ENCODE data around the gene PRKCZ.
A peak's percentile ranks its signal among the peaks of the same experiment; 100 is the strongest.

Gene PRKCZ

DNA sequence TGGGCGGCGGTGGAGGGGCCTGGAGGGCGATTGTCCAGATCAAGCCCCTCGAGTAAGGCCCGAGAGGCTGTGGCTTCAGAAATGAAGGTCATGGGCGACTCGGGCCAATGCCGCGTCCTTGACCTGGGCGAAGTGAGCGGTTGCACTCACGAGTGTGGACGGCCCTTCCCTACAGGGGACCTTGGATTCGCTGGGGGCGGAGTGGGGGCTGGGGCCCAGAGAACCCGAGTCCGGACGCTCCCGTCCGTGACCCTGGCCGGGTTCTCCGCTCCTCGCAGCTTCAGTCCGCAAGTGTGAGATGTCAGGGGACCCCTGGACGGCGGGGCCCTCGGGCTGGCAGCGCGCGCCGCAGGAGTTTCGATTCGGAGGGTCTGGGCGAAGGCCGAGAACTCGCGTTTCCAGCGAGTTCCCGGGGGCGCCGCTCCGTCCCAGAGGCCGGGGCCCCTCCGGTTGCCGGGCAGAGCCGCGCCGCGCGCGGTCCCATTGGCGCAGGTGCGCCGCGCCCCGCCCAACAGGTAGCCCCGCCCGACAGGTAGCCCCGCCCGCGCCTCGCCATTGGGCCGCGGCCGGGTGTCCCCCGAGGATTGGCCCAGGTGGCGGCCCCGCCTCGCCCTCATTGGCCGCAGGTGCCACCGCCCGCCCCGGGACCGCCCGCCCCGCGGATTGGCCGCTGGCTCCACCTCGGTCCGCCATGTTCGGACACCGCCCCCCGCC, at the start of gene PRKCZ:
Gene PRKCZ, plus strand, starts transcription at position 694 of the 714 bp plus-strand sequence. CDS start 220 bp downstream, outside the sequence.
- DNase-seq (ENCODE audit: low read depth): peak; percentile 69
- TF ChIP-seq, protein P1, sequence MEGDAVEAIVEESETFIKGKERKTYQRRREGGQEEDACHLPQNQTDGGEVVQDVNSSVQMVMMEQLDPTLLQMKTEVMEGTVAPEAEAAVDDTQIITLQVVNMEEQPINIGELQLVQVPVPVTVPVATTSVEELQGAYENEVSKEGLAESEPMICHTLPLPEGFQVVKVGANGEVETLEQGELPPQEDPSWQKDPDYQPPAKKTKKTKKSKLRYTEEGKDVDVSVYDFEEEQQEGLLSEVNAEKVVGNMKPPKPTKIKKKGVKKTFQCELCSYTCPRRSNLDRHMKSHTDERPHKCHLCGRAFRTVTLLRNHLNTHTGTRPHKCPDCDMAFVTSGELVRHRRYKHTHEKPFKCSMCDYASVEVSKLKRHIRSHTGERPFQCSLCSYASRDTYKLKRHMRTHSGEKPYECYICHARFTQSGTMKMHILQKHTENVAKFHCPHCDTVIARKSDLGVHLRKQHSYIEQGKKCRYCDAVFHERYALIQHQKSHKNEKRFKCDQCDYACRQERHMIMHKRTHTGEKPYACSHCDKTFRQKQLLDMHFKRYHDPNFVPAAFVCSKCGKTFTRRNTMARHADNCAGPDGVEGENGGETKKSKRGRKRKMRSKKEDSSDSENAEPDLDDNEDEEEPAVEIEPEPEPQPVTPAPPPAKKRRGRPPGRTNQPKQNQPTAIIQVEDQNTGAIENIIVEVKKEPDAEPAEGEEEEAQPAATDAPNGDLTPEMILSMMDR (IDR thresholded peaks at IDR 0.05; ENCODE audit: control insufficient read depth, extremely low read depth, insufficient read depth): no peak
- peak within 1 kb of the TSS; percentile 80 for H3K4me3 ChIP-seq (ENCODE audit: low read depth, low read length)

DNA sequence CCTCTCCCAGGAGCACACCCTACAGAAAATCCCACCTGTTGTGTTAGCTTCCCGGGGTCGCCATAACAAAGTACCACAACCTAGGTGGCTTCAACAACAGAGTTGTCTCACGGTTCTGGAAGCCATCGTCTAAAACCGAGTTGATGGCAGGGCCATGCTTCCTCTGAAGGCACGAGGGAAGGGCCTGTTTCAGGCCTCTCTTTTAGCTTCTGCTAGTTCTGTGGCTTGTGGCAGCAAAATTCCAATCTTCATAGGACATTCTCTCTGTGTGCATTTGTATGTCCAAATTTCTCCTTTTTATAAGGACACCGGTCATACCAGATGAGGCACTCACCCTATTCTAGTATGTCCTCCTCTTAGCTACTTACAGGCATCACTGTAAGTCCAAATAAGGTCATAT, 49.8 kb upstream of the PRKCZ start:
- DNase-seq (ENCODE audit: low read depth): no peak
- TF ChIP-seq, protein P1 (IDR thresholded peaks at IDR 0.05; ENCODE audit: control insufficient read depth, extremely low read depth, insufficient read depth): no peak
- no peak overlapping the region for H3K4me3 ChIP-seq (ENCODE audit: low read depth, low read length)

DNA sequence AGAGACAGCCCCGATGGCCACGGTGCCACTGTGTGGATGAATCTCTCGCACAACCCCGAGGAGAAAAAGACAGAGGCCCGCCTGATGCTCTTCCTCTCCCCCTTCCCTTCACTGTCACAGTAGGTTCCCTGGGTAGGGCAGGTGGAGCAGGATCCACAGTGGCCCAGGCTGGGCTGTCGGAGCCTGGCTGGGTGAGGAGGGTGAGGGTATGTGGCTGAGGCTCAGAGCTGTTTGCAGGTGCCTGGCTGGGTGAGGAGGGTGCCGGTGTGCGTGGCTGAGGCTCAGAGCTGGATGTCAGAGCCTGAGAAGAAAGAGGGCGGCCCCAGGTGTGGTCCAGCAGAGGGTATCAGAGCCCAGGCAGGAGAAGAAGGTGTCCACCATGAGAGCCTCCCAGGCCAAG, 49.4 kb upstream of the PRKCZ start:
- no peak overlapping the region for H3K4me3 ChIP-seq (ENCODE audit: low read depth, low read length)
- DNase-seq (ENCODE audit: low read depth): no peak
- TF ChIP-seq, protein P1 (IDR thresholded peaks at IDR 0.05; ENCODE audit: control insufficient read depth, extremely low read depth, insufficient read depth): no peak

DNA sequence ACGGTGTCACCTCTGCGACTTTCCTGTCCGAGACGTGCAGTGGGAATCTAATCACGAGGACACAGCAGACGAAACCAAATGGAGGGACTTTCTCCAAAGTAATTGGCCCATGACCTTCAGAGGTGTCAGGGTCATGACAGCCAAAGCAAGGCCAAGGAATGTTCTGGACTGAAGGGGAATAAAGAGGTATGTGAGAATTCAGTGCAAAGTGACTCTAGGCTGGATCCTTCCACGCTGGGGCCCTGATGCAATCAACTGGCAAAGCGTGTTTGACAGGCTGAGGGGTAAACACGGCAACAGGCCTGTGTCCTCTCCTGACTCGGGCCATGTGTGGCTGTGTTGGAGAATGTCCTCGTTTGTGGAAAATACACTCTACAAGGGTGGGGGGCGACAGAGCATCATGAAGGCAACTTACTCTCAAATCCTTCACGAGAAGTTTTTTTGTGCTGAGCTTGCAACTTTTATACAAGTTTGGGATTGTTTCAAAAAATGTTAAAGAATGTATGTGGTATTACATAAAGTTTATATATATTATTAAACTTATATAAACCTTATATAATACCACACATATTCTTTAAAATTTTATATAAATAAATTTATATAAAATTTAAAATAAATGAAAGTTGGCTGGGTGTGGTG, 48.3 kb upstream of the PRKCZ start:
- no peak overlapping the region for H3K4me3 ChIP-seq (ENCODE audit: low read depth, low read length)
- DNase-seq (ENCODE audit: low read depth): peak; percentile 84
- TF ChIP-seq, protein P1 (IDR thresholded peaks at IDR 0.05; ENCODE audit: control insufficient read depth, extremely low read depth, insufficient read depth): no peak

DNA sequence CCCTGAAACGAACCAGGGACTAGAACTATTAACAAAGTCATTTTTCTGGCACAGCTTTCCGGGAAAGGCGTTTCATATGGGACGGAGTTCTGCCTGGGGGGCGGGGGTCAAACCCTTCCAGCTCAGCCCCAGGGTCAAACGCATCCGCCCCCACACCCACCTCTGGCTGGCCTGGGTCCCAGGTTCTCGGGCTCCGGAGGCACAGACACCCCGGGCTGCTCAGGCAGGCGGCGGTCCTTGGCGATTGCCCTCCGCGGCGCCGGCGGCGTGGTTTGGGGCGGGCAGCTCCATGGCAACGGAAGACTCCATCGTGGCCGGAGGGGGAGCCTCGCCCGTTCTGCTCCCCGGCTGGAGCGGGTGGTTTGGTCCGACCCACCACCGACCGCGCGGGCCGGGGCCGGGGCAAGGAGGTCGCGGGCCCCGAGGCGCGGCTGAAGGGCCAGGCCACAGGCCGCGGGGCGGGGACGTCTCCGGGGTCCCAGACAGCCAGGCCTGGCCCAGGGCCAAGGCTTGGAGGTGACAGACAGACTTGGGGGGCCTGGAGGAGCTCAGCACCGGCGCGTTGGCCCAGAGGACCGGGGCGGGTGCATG, 46.6 kb upstream of the PRKCZ start, which contains the start of gene CFAP74:
Gene CFAP74, minus strand, starts transcription at position 246 of the 591 bp plus-strand sequence. CDS start 12,830 bp downstream, outside the sequence.
- H3K4me3 ChIP-seq (ENCODE audit: low read depth, low read length): no peak within 1 kb of the TSS
- DNase-seq (ENCODE audit: low read depth): no peak

DNA sequence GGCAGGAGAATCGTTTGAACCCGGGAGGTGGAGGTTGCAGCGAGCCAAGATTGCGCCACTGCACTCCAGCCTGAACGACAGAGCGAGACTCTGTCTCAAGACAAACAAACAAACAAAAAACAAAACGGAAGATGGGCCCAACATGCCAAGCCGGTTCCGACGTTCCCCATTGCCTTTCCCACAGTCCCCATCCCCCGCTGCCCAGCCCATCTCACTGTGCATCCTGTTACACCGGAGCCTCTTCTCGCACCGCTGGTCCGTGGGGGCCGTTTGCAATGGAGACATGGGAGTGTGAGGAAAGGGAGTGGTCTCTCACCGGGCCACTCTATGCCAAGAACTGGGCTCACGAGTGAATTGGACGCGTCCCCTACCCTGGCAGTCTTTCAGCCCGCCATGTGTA, 45.4 kb upstream of the PRKCZ start:
- H3K4me3 ChIP-seq (ENCODE audit: low read depth, low read length): no peak overlapping the region
- TF ChIP-seq, protein P1 (IDR thresholded peaks at IDR 0.05; ENCODE audit: control insufficient read depth, extremely low read depth, insufficient read depth): no peak
- no peak for DNase-seq (ENCODE audit: low read depth)

More for the DNA sequence above, 46.6 kb upstream of the PRKCZ start, which contains the start of gene CFAP74:
- TF ChIP-seq, protein P1 (IDR thresholded peaks at IDR 0.05; ENCODE audit: control insufficient read depth, extremely low read depth, insufficient read depth): no peak

Data from LNCaP clone FGC (cell line).